ENCODE measurements around the gene OR2M4. TPM values are rescaled to one million over a fixed set of nuclear protein-coding genes. Genes with fewer than 3 reads are reported as not detected.
"Not testable (repeated sequence)": the region's sequence is repeated elsewhere in the genome, so short reads cannot be mapped to it uniquely, and the experiment has no call there.

OR2M4 gene
- total and polyA plus RNA-seq, 10 of the 15 experiments (the other 5 are each of a cell fraction or from before 2014, with no cell fraction given), result not detected

DNA sequence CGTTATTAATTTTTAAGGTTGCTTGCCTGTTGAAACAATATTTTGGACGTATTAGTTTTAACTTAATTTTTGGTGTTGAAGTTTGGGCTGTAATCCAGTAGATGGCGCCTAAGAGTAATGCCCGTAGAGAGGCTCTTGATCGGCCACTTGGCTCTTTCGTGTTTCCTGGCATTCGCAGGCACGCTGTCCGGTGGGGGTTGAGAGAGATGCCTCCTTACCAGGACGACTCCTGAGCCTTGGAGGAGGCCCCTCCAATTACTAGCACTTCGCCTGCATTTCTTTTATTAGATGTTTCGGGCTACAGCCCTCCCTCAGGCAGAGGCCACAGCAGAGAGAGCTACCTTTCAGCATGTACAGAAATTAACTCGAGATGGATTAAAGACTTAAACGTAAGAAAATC is 12.0 kb downstream of the OR2M4 start (continued):
- no peak for TF ChIP-seq CEBPZ (IDR thresholded peaks at IDR 0.05; ENCODE audit: low read depth, low read length)
- no peak for TF ChIP-seq WRNIP1 (IDR thresholded peaks at IDR 0.05; ENCODE audit: borderline replicate concordance, low read depth, low read length)
- no peak for TF ChIP-seq ESRRA (IDR thresholded peaks at IDR 0.05; ENCODE audit: low read length)
- no peak for TF ChIP-seq MTA3 (IDR thresholded peaks at IDR 0.05; ENCODE audit: borderline replicate concordance, low read length)
- no peak for TF ChIP-seq KAT2A (conservative IDR thresholded peaks at IDR 0.05; ENCODE audit: control insufficient read depth, low read depth, low read length)
- no peak for TF ChIP-seq RBBP5 (conservative IDR thresholded peaks at IDR 0.05)
- peak; percentile 35; the same call in 1 of the 2 replicates for TF ChIP-seq FOXM1 (IDR thresholded peaks at IDR 0.05; ENCODE audit: low read depth, low read length)
- TF ChIP-seq ZNF274 (IDR thresholded peaks at IDR 0.05; ENCODE audit: insufficient read depth, insufficient read length), result no peak
- TF ChIP-seq IKZF2 (IDR thresholded peaks at IDR 0.05), result no peak; a peak in 1 of 4 replicates
- TF ChIP-seq, protein P1, sequence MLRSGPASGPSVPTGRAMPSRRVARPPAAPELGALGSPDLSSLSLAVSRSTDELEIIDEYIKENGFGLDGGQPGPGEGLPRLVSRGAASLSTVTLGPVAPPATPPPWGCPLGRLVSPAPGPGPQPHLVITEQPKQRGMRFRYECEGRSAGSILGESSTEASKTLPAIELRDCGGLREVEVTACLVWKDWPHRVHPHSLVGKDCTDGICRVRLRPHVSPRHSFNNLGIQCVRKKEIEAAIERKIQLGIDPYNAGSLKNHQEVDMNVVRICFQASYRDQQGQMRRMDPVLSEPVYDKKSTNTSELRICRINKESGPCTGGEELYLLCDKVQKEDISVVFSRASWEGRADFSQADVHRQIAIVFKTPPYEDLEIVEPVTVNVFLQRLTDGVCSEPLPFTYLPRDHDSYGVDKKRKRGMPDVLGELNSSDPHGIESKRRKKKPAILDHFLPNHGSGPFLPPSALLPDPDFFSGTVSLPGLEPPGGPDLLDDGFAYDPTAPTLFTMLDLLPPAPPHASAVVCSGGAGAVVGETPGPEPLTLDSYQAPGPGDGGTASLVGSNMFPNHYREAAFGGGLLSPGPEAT (IDR thresholded peaks at IDR 0.05; ENCODE audit: low read depth), result no peak
- TF ChIP-seq BACH1 (IDR thresholded peaks at IDR 0.05; ENCODE audit: borderline replicate concordance), result 0 out of 2 replicates have a peak, but pooled peaks have one; percentile 27
- TF ChIP-seq ZZZ3 (IDR thresholded peaks at IDR 0.05; ENCODE audit: control insufficient read depth, insufficient read length, low read depth), result no peak
- no peak for TF ChIP-seq BCL3 (IDR thresholded peaks at IDR 0.05; ENCODE audit: borderline replicate concordance, insufficient read depth, low read depth, low read length, poor library complexity, severe bottlenecking)
- TF ChIP-seq ETV6 (conservative IDR thresholded peaks at IDR 0.05 in 1 of 2, IDR thresholded peaks at IDR 0.05 in 1 of 2; ENCODE audit: borderline replicate concordance in 1 of 2, low read depth in 1 of 2), result no peak
- peak; percentile 88 for TF ChIP-seq SMC3 (IDR thresholded peaks at IDR 0.05; ENCODE audit: borderline replicate concordance, low read length)
- no peak for TF ChIP-seq NFYB (IDR thresholded peaks at IDR 0.05; ENCODE audit: insufficient read depth, low read depth, low read length)
- TF ChIP-seq POLR2A (IDR thresholded peaks at IDR 0.05; ENCODE audit: low read depth, low read length), result no peak
- TF ChIP-seq NR2F1 (conservative IDR thresholded peaks at IDR 0.05), result no peak

- 0% methylated on average over 1 of the region's 1 CpG for WGBS (ENCODE audit: insufficient coverage, insufficient replicate concordance, low lambda C conversion rate, missing lambda C conversion rate)
- FAIRE-seq; in situ Hi-C loops (cut with MboI); H3K9ac ChIP-seq (ENCODE audit: control insufficient read depth, insufficient read depth, low read length); ATAC-seq; H3K27me3 ChIP-seq (replicated peaks in 1 of 2; ENCODE audit: control insufficient read depth in 2 of 2, insufficient read depth in 2 of 2, low read length in 1 of 2); RAD21 ChIA-PET (ENCODE audit: unreplicated experiment); POLR2A ChIA-PET; H3K36me3 ChIP-seq (ENCODE audit: control insufficient read depth in 2 of 2, insufficient read depth in 2 of 2, low read length in 1 of 2); H3K4me3 ChIP-seq; H3K79me2 ChIP-seq (ENCODE audit: control insufficient read depth, insufficient read depth, low read length); H3K9me3 ChIP-seq (replicated peaks; ENCODE audit: control insufficient read depth, insufficient read depth, low read length); intact Hi-C loops (cut with micrococcal nuclease; ENCODE audit: unreplicated experiment); BruUV-seq (replicated peaks); H3K4me2 ChIP-seq (ENCODE audit: control insufficient read depth, insufficient read depth); H3K27ac ChIP-seq (ENCODE audit: control insufficient read depth, insufficient read depth); H3K4me1 ChIP-seq (ENCODE audit: control insufficient read depth, insufficient read depth, low read length); H2AFZ ChIP-seq (ENCODE audit: control insufficient read depth, low read depth, low read length); SMC1A ChIA-PET (ENCODE audit: uncharacterized antibody, unreplicated experiment); DNase-seq (ENCODE audit: low read depth, low spot score); H4K20me1 ChIP-seq (ENCODE audit: control insufficient read depth, insufficient read depth); CTCF ChIA-PET: not testable (repeated sequence)
These were observed 28.1 kb downstream of the OR2M4 start for GRCh38 chr1:248259309-248259708.
